Skeletal muscle satellite cell (primary cell): ENCODE results near the gene SPDYC.

ENCODE experiments used
- H3K27me3 ChIP-seq: 2 replicates; pipeline ENCODE4 v1.7.0; 2013; ENCODE audit warnings: low read length; ENCODE audit not compliant: control insufficient read depth, insufficient read depth
- H3K36me3 ChIP-seq: 2 replicates; pipeline ENCODE4 v1.7.0; 2013; ENCODE audit warnings: mild to moderate bottlenecking, control low read depth, low read length; ENCODE audit not compliant: insufficient read depth
- H3K4me1 ChIP-seq: 2 replicates; pipeline ENCODE4 v1.7.0; 2013; ENCODE audit warnings: low read length; ENCODE audit not compliant: control insufficient read depth, insufficient read depth
- H3K4me2 ChIP-seq: 2 replicates; pipeline ENCODE4 v1.7.0; 2013; ENCODE audit warnings: mild to moderate bottlenecking, low read length
- H3K4me3 ChIP-seq: 2 replicates; pipeline ENCODE4 v1.7.0; 2013; ENCODE audit warnings: low read length
- H3K9ac ChIP-seq: 2 replicates; pipeline ENCODE4 v1.7.0; 2013; ENCODE audit warnings: mild to moderate bottlenecking, low read depth, low read length, moderate library complexity
- H3K9me3 ChIP-seq: replicated peaks from 2 replicates; pipeline ENCODE4 v1.7.0; 2013; ENCODE audit warnings: mild to moderate bottlenecking, control low read depth, low read length

Gene SPDYC

GRCh38 chr11:65211293-65212105, 41.5 kb downstream of the SPDYC start:
- peaks cover 5% of the 10 kb centered on the region for H3K4me1 ChIP-seq
- H3K36me3 ChIP-seq, result peaks cover 30% of the 10 kb centered on the region
- no peak overlapping the region for H3K4me2 ChIP-seq
- H3K27me3 ChIP-seq, result no peaks in the 10 kb centered on the region
- no peaks in the 10 kb centered on the region for H3K9me3 ChIP-seq
- H3K9ac ChIP-seq, result no peak overlapping the region
- no peak overlapping the region for H3K4me3 ChIP-seq

GRCh38 chr11:65212226-65212801, 42.3 kb downstream of the SPDYC start:
- Histone ChIP-seq H3K4me2 (no peak overlapping the region), H3K36me3 (peaks cover 25% of the 10 kb centered on the region), H3K4me1 (peaks cover 5% of the 10 kb centered on the region), H3K9me3 (no peaks in the 10 kb centered on the region), H3K9ac (no peak overlapping the region), H3K4me3 (no peak overlapping the region), H3K27me3 (no peaks in the 10 kb centered on the region)

- peaks cover 5% of the 10 kb centered on the region for H3K4me1 ChIP-seq
- H3K4me3 ChIP-seq, result no peak overlapping the region
Observed at GRCh38 chr11:65213322-65214211, 43.5 kb downstream of the SPDYC start.

GRCh38 chr11:65214212-65214845, 44.3 kb downstream of the SPDYC start:
- Histone ChIP-seq H3K4me1 (peaks cover 5% of the 10 kb centered on the region), H3K4me3 (no peak overlapping the region), H3K9ac (no peak overlapping the region), H3K27me3 (no peaks in the 10 kb centered on the region), H3K9me3 (no peaks in the 10 kb centered on the region), H3K36me3 (peaks cover 22% of the 10 kb centered on the region), H3K4me2 (no peak overlapping the region)

More at GRCh38 chr11:65213322-65214211, 43.5 kb downstream of the SPDYC start:
- Histone ChIP-seq H3K9me3 (no peaks in the 10 kb centered on the region), H3K27me3 (no peaks in the 10 kb centered on the region), H3K9ac (no peak overlapping the region), H3K36me3 (peaks cover 25% of the 10 kb centered on the region), H3K4me2 (no peak overlapping the region)

- H3K27me3 ChIP-seq, result no peaks in the 10 kb centered on the region
- no peak overlapping the region for H3K9ac ChIP-seq
- H3K4me2 ChIP-seq, result no peak overlapping the region
- H3K4me1 ChIP-seq, result peaks cover 9% of the 10 kb centered on the region
- H3K9me3 ChIP-seq, result no peaks in the 10 kb centered on the region
- no peak overlapping the region for H3K4me3 ChIP-seq
- H3K36me3 ChIP-seq, result peaks cover 10% of the 10 kb centered on the region
Observed at GRCh38 chr11:65215441-65216076, 45.5 kb downstream of the SPDYC start.

GRCh38 chr11:65216830-65217229, 46.8 kb downstream of the SPDYC start:
- Histone ChIP-seq H3K9ac (no peak overlapping the region), H3K9me3 (no peaks in the 10 kb centered on the region)

GRCh38 chr11:65217441-65218423, 47.7 kb downstream of the SPDYC start:
- Histone ChIP-seq H3K4me2 (no peak overlapping the region), H3K4me3 (no peak overlapping the region), H3K9me3 (no peaks in the 10 kb centered on the region), H3K4me1 (peaks cover 9% of the 10 kb centered on the region), H3K27me3 (no peaks in the 10 kb centered on the region), H3K9ac (no peak overlapping the region), H3K36me3 (no peaks in the 10 kb centered on the region)

More at GRCh38 chr11:65216830-65217229, 46.8 kb downstream of the SPDYC start:
- H3K4me1 ChIP-seq, result peaks cover 9% of the 10 kb centered on the region
- H3K27me3 ChIP-seq, result no peaks in the 10 kb centered on the region
- H3K4me2 ChIP-seq, result no peak overlapping the region
- no peak overlapping the region for H3K4me3 ChIP-seq
- no peaks in the 10 kb centered on the region for H3K36me3 ChIP-seq

- Histone ChIP-seq H3K9me3 (no peaks in the 10 kb centered on the region), H3K9ac (no peak overlapping the region), H3K4me2 (no peak overlapping the region), H3K36me3 (no peaks in the 10 kb centered on the region), H3K27me3 (no peaks in the 10 kb centered on the region), H3K4me3 (no peak overlapping the region), H3K4me1 (peaks cover 6% of the 10 kb centered on the region)
Observed at GRCh38 chr11:65218446-65218845, 48.4 kb downstream of the SPDYC start.

- H3K4me1 ChIP-seq, result peaks cover 8% of the 10 kb centered on the region
- H3K9ac ChIP-seq, result no peak overlapping the region
- no peak overlapping the region for H3K4me2 ChIP-seq
- no peaks in the 10 kb centered on the region for H3K36me3 ChIP-seq
- H3K4me3 ChIP-seq, result no peak overlapping the region
- H3K9me3 ChIP-seq, result no peaks in the 10 kb centered on the region
- no peaks in the 10 kb centered on the region for H3K27me3 ChIP-seq
Observed at GRCh38 chr11:65219930-65220213, 49.8 kb downstream of the SPDYC start.

- no peaks in the 10 kb centered on the region for H3K9me3 ChIP-seq
- H3K36me3 ChIP-seq, result no peaks in the 10 kb centered on the region
- no peaks in the 10 kb centered on the region for H3K27me3 ChIP-seq
- no peak overlapping the region for H3K4me2 ChIP-seq
- H3K4me3 ChIP-seq, result no peak overlapping the region
- no peak overlapping the region for H3K9ac ChIP-seq
- H3K4me1 ChIP-seq, result peaks cover 19% of the 10 kb centered on the region
Observed at GRCh38 chr11:65221026-65221425, 51.0 kb downstream of the SPDYC start.
